Activated CD8-positive, alpha-beta memory T cell treated with anti-CD3 and anti-CD28 coated beads for 48 hours (primary cell): ENCODE data around the gene OTP.

Experiments
- DNase-seq, 3 experiments: peaks; one replicate each; pipeline ENCODE4 v3.0.0-alpha.2; 2020; ENCODE audit warnings: low read depth in 2 of 3, low spot score in 2 of 3

OTP gene

GRCh38 chr5:77640589-77641396, 2.3 kb upstream of the OTP start:
- DNase-seq: no peak

- DNase-seq: no peak
Measured at GRCh38 chr5:77638763-77639671, 504 bp upstream of the OTP start.

GRCh38 chr5:77637170-77637997, 1.1 kb downstream of the OTP start:
- DNase-seq: no peak

- DNase-seq: no peak
Measured at GRCh38 chr5:77636641-77637169, 1.8 kb downstream of the OTP start.

- no peak for DNase-seq
Measured at GRCh38 chr5:77635917-77636640, 2.4 kb downstream of the OTP start.

- DNase-seq: no peak
Measured at GRCh38 chr5:77635067-77635916, 3.2 kb downstream of the OTP start.

GRCh38 chr5:77633709-77634108, 4.8 kb downstream of the OTP start:
- no peak for DNase-seq

- no peak for DNase-seq
Measured at GRCh38 chr5:77633207-77633675, 5.3 kb downstream of the OTP start.

- no peak for DNase-seq
Measured at GRCh38 chr5:77632526-77633206, 5.8 kb downstream of the OTP start.

- DNase-seq: peak in 1 of 3 experiments; percentile 15
Measured at GRCh38 chr5:77630114-77630680, 8.3 kb downstream of the OTP start.

- no peak for DNase-seq
Measured at GRCh38 chr5:77629509-77630113, 8.9 kb downstream of the OTP start.

GRCh38 chr5:77628840-77629508, 9.5 kb downstream of the OTP start:
- DNase-seq: no peak

- DNase-seq: no peak
Measured at GRCh38 chr5:77627869-77628674, 10.4 kb downstream of the OTP start.

GRCh38 chr5:77623203-77623740, 15.2 kb downstream of the OTP start:
- DNase-seq: no peak

- DNase-seq: no peak
Measured at GRCh38 chr5:77621440-77621839, 17.1 kb downstream of the OTP start.

GRCh38 chr5:77620405-77620804, 18.1 kb downstream of the OTP start:
- DNase-seq: no peak
